ENCODE measurements around the gene CCL20.
A peak's percentile ranks its signal among the peaks of the same experiment; 100 is the strongest.

The CCL20 gene

GRCh38 chr2:227804975-227805374 lies 8.7 kb upstream of the CCL20 start:
- DNase-seq (ENCODE audit: low spot score), result no peak

GRCh38 chr2:227805578-227805977 lies 8.1 kb upstream of the CCL20 start:
- no peak for DNase-seq (ENCODE audit: low spot score)

GRCh38 chr2:227808936-227809335 lies 4.7 kb upstream of the CCL20 start:
- DNase-seq (ENCODE audit: low spot score), result no peak

- DNase-seq (ENCODE audit: low spot score), result no peak
Measured at GRCh38 chr2:227812001-227812400, 1.6 kb upstream of the CCL20 start.

GRCh38 chr2:227813229-227813561 lies 447 bp upstream of the CCL20 start:
- DNase-seq (ENCODE audit: low spot score), result no peak

- no peak for DNase-seq (ENCODE audit: low spot score)
Measured at GRCh38 chr2:227815066-227815465, 1.4 kb downstream of the CCL20 start.

- no peak for DNase-seq (ENCODE audit: low spot score)
Measured at GRCh38 chr2:227816507-227817294, 3.1 kb downstream of the CCL20 start.

GRCh38 chr2:227817336-227817735 lies 3.7 kb downstream of the CCL20 start:
- no peak for DNase-seq (ENCODE audit: low spot score)

GRCh38 chr2:227817850-227818674 lies 4.4 kb downstream of the CCL20 start:
- no peak for DNase-seq (ENCODE audit: low spot score)

GRCh38 chr2:227818675-227819397 lies 5.2 kb downstream of the CCL20 start:
- DNase-seq (ENCODE audit: low spot score), result peak; percentile 25

- no peak for DNase-seq (ENCODE audit: low spot score)
Measured at GRCh38 chr2:227819398-227819697, 5.7 kb downstream of the CCL20 start.

- DNase-seq (ENCODE audit: low spot score), result peak; percentile 32
Measured at GRCh38 chr2:227821043-227821942, 7.7 kb downstream of the CCL20 start.

- no peak for DNase-seq (ENCODE audit: low spot score)
Measured at GRCh38 chr2:227822416-227823003, 8.9 kb downstream of the CCL20 start.

- no peak for DNase-seq (ENCODE audit: low spot score)
Measured at GRCh38 chr2:227823922-227824321, 10.3 kb downstream of the CCL20 start.

GRCh38 chr2:227824711-227825110 lies 11.1 kb downstream of the CCL20 start:
- no peak for DNase-seq (ENCODE audit: low spot score)

GRCh38 chr2:227826019-227826521 lies 12.4 kb downstream of the CCL20 start:
- DNase-seq (ENCODE audit: low spot score), result no peak

- no peak for DNase-seq (ENCODE audit: low spot score)
Measured at GRCh38 chr2:227826563-227826962, 12.9 kb downstream of the CCL20 start.

- no peak for DNase-seq (ENCODE audit: low spot score)
Measured at GRCh38 chr2:227827143-227827542, 13.5 kb downstream of the CCL20 start.

- DNase-seq (ENCODE audit: low spot score), result no peak
Measured at GRCh38 chr2:227828477-227828912, 14.9 kb downstream of the CCL20 start.

- DNase-seq (ENCODE audit: low spot score), result no peak
Measured at GRCh38 chr2:227829337-227829736, 15.7 kb downstream of the CCL20 start.

GRCh38 chr2:227834423-227834822 lies 20.8 kb downstream of the CCL20 start:
- no peak for DNase-seq (ENCODE audit: low spot score)
